Endothelial cell (in vitro differentiated cells): Measurements from ENCODE around the gene GPC5. TPM values are rescaled to one million over a fixed set of nuclear protein-coding genes. Genes with fewer than 3 reads are reported as not detected.

ENCODE experiments used
- DNase-seq: peaks from one replicate; pipeline ENCODE4 v3.0.0; 2021; ENCODE audit warnings: low spot score
- H3K27ac Mint-ChIP-seq: one replicate; pipeline ENCODE4 v1.8.0; 2021; ENCODE audit warnings: mixed read lengths, inconsistent platforms; ENCODE audit not compliant: unreplicated experiment
- H3K27me3 Mint-ChIP-seq: one replicate; pipeline ENCODE4 v1.8.0; 2021; ENCODE audit warnings: mild to moderate bottlenecking, moderate library complexity, mixed read lengths, inconsistent platforms; ENCODE audit not compliant: unreplicated experiment
- H3K36me3 Mint-ChIP-seq: one replicate; pipeline ENCODE4 v1.8.0; 2021; ENCODE audit warnings: mild to moderate bottlenecking, low read depth, mixed read lengths, inconsistent platforms; ENCODE audit not compliant: unreplicated experiment
- H3K4me1 Mint-ChIP-seq: one replicate; pipeline ENCODE4 v1.8.0; 2021; ENCODE audit warnings: mild to moderate bottlenecking, mixed read lengths, inconsistent platforms; ENCODE audit not compliant: unreplicated experiment
- H3K4me3 Mint-ChIP-seq: one replicate; pipeline ENCODE4 v1.8.0; 2021; ENCODE audit warnings: mild to moderate bottlenecking, mixed read lengths, inconsistent platforms; ENCODE audit not compliant: unreplicated experiment
- H3K9me3 Mint-ChIP-seq: one replicate; pipeline ENCODE4 v1.8.0; 2021; ENCODE audit warnings: mixed read lengths, inconsistent platforms; ENCODE audit not compliant: unreplicated experiment
- total RNA-seq: library from RNA; stranded (reverse); fragmentation: NEBNext Ultra II Directional; extraction: Animal tissue kit (Norgen Biotek cat#: 25700); gene quantifications from one replicate; pipeline ENCODE4 v1.2.1, GENCODE V29; 2021; ENCODE audit not compliant: unreplicated experiment
- TF ChIP-seq, protein P1 (sequence below): fragments of 200-600 bp; sonication (generic); IDR thresholded peaks from one replicate; pipeline ENCODE4 v1.5.0; 2021; ENCODE audit warnings: antibody characterized with exemption; ENCODE audit not compliant: unreplicated experiment

The GPC5 gene
- total RNA-seq, 1 donor from 2014 or later, result not detected

DNA sequence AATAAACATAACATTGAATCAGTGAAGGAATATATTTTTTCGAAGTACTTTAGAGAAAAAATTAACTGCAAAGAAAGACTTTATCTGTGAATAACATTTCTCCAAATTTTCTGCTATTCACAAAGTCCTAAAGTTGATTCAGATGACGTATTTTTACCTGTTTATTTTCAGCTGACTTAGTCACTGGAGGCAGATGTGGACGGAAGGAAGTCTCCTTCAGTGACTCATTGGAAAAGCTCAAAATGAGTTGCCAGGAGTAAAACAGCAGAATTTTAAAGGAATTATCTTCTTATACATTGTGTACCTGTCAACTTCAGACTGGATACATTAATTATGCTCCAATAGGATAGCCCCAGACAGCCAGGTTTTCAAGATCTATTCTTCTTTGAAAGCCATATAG, 1148.8 kb downstream of the GPC5 start:
- H3K27me3 Mint-ChIP-seq, result no peaks in the 10 kb centered on the region
- H3K36me3 Mint-ChIP-seq, result no peaks in the 10 kb centered on the region
- no peaks in the 10 kb centered on the region for H3K9me3 Mint-ChIP-seq
- no peak overlapping the region for H3K27ac Mint-ChIP-seq
- no peak overlapping the region for H3K4me3 Mint-ChIP-seq
- TF ChIP-seq, protein P1, sequence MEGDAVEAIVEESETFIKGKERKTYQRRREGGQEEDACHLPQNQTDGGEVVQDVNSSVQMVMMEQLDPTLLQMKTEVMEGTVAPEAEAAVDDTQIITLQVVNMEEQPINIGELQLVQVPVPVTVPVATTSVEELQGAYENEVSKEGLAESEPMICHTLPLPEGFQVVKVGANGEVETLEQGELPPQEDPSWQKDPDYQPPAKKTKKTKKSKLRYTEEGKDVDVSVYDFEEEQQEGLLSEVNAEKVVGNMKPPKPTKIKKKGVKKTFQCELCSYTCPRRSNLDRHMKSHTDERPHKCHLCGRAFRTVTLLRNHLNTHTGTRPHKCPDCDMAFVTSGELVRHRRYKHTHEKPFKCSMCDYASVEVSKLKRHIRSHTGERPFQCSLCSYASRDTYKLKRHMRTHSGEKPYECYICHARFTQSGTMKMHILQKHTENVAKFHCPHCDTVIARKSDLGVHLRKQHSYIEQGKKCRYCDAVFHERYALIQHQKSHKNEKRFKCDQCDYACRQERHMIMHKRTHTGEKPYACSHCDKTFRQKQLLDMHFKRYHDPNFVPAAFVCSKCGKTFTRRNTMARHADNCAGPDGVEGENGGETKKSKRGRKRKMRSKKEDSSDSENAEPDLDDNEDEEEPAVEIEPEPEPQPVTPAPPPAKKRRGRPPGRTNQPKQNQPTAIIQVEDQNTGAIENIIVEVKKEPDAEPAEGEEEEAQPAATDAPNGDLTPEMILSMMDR, result no peak
- DNase-seq, result no peak
- no peaks in the 10 kb centered on the region for H3K4me1 Mint-ChIP-seq

GRCh38 chr13:92549276-92549675, 1150.9 kb downstream of the GPC5 start:
- DNase-seq, result no peak
- no peak overlapping the region for H3K4me3 Mint-ChIP-seq
- H3K36me3 Mint-ChIP-seq, result no peaks in the 10 kb centered on the region
- H3K4me1 Mint-ChIP-seq, result no peaks in the 10 kb centered on the region
- TF ChIP-seq, protein P1, result no peak
- H3K27ac Mint-ChIP-seq, result no peak overlapping the region
- H3K9me3 Mint-ChIP-seq, result no peaks in the 10 kb centered on the region
- H3K27me3 Mint-ChIP-seq, result no peaks in the 10 kb centered on the region

- no peaks in the 10 kb centered on the region for H3K4me1 Mint-ChIP-seq
- no peaks in the 10 kb centered on the region for H3K36me3 Mint-ChIP-seq
These were observed 1155.2 kb downstream of the GPC5 start for GRCh38 chr13:92553470-92554114.

GRCh38 chr13:92560883-92561282, 1162.5 kb downstream of the GPC5 start:
- Mint-ChIP-seq H3K27ac (no peak overlapping the region), H3K4me3 (no peak overlapping the region), H3K36me3 (no peaks in the 10 kb centered on the region), H3K4me1 (no peaks in the 10 kb centered on the region), H3K27me3 (no peaks in the 10 kb centered on the region), H3K9me3 (no peaks in the 10 kb centered on the region)
- no peak for DNase-seq
- TF ChIP-seq, protein P1, result no peak

More at GRCh38 chr13:92553470-92554114, 1155.2 kb downstream of the GPC5 start:
- no peak overlapping the region for H3K27ac Mint-ChIP-seq
- H3K4me3 Mint-ChIP-seq, result no peak overlapping the region
- no peaks in the 10 kb centered on the region for H3K9me3 Mint-ChIP-seq
- TF ChIP-seq, protein P1, result no peak
- no peak for DNase-seq
- H3K27me3 Mint-ChIP-seq, result no peaks in the 10 kb centered on the region

GRCh38 chr13:92564942-92565341, 1166.5 kb downstream of the GPC5 start:
- H3K27me3 Mint-ChIP-seq, result no peaks in the 10 kb centered on the region
- no peak overlapping the region for H3K27ac Mint-ChIP-seq
- TF ChIP-seq, protein P1, result no peak
- H3K4me1 Mint-ChIP-seq, result peaks cover 2% of the 10 kb centered on the region
- no peak overlapping the region for H3K4me3 Mint-ChIP-seq
- DNase-seq, result no peak
- H3K36me3 Mint-ChIP-seq, result no peaks in the 10 kb centered on the region
- no peaks in the 10 kb centered on the region for H3K9me3 Mint-ChIP-seq
